H9 (cell line): ENCODE data around the gene FHOD3. TPM values are rescaled to one million over a fixed set of nuclear protein-coding genes. Genes with fewer than 3 reads are reported as not detected.

ENCODE experiments used
- DNase-seq: peaks from one replicate; pipeline ENCODE4 v3.0.0-alpha.2; 2017
- H2AFZ ChIP-seq: one replicate; pipeline ENCODE4 v1.6.1; 2013; ENCODE audit warnings: mild to moderate bottlenecking, low read length, control low read depth, moderate library complexity
- H2AK5ac ChIP-seq: 2 replicates; pipeline ENCODE4 v1.6.1; 2013; ENCODE audit warnings: low read length, control low read depth, mixed read lengths; ENCODE audit not compliant: insufficient read length
- H2BK120ac ChIP-seq: one replicate; pipeline ENCODE4 v1.6.1; 2013; ENCODE audit warnings: low read depth, mild to moderate bottlenecking, low read length, control low read depth, inconsistent platforms; ENCODE audit not compliant: poor library complexity, severe bottlenecking
- H2BK12ac ChIP-seq: 2 replicates; pipeline ENCODE4 v1.6.1; 2013; ENCODE audit warnings: low read length, control low read depth, mixed read lengths, low read depth; ENCODE audit not compliant: insufficient read length
- H2BK15ac ChIP-seq: 2 replicates; pipeline ENCODE4 v1.6.1; 2013; ENCODE audit warnings: low read depth, low read length, control low read depth
- H2BK20ac ChIP-seq: one replicate; pipeline ENCODE4 v1.6.1; 2013; ENCODE audit warnings: low read depth, mild to moderate bottlenecking, low read length, control low read depth, inconsistent platforms; ENCODE audit not compliant: poor library complexity, severe bottlenecking
- H2BK5ac ChIP-seq: 2 replicates; pipeline ENCODE4 v1.6.1; 2013; ENCODE audit warnings: low read length, control low read depth, mixed read lengths; ENCODE audit not compliant: insufficient read length
- H3K14ac ChIP-seq: 2 replicates; pipeline ENCODE4 v1.6.1; 2013; ENCODE audit warnings: low read length, control low read depth; ENCODE audit not compliant: insufficient read depth
- H3K18ac ChIP-seq: 2 replicates; pipeline ENCODE4 v1.6.1; 2013; ENCODE audit warnings: low read depth, mild to moderate bottlenecking, mixed read lengths, low read length, control low read depth; ENCODE audit not compliant: insufficient read length
- H3K23ac ChIP-seq: 2 replicates; pipeline ENCODE4 v1.6.1; 2013; ENCODE audit warnings: low read length, control low read depth, mixed read lengths, low read depth; ENCODE audit not compliant: insufficient read length
- H3K23me2 ChIP-seq: 2 replicates; pipeline ENCODE4 v1.6.1; 2013; ENCODE audit warnings: low read depth, mild to moderate bottlenecking, mixed read lengths, low read length, control low read depth; ENCODE audit not compliant: insufficient read length, poor library complexity, severe bottlenecking
- H3K27ac ChIP-seq: 2 replicates; pipeline ENCODE4 v1.5.1; 2013; ENCODE audit warnings: low read length, control low read depth, mixed read lengths, low read depth; ENCODE audit not compliant: insufficient read length
- H3K27me3 ChIP-seq: 2 replicates; pipeline ENCODE4 v1.6.1; 2013; ENCODE audit warnings: low read length, control low read depth, inconsistent platforms; ENCODE audit not compliant: insufficient read depth
- H3K4ac ChIP-seq: 2 replicates; pipeline ENCODE4 v1.6.1; 2013; ENCODE audit warnings: low read depth, mild to moderate bottlenecking, control low read depth, inconsistent platforms, low read length, moderate library complexity
- H3K4me1 ChIP-seq: 2 replicates; pipeline ENCODE4 v1.6.1; 2013; ENCODE audit warnings: low read length, control low read depth, inconsistent platforms; ENCODE audit not compliant: insufficient read depth
- H3K4me2 ChIP-seq: 2 replicates; pipeline ENCODE4 v1.6.1; 2013; ENCODE audit warnings: low read length, control low read depth, mixed read lengths; ENCODE audit not compliant: insufficient read length, insufficient read depth
- H3K56ac ChIP-seq: 2 replicates; pipeline ENCODE4 v1.6.1; 2013; ENCODE audit warnings: low read depth, mild to moderate bottlenecking, mixed read lengths, low read length, control low read depth; ENCODE audit not compliant: insufficient read length
- H3K79me1 ChIP-seq: 2 replicates; pipeline ENCODE4 v1.6.1; 2013; ENCODE audit warnings: low read depth, mild to moderate bottlenecking, moderate library complexity, low read length, control low read depth, inconsistent platforms; ENCODE audit not compliant: insufficient read depth, poor library complexity, severe bottlenecking
- H3K79me2 ChIP-seq: 2 replicates; pipeline ENCODE4 v1.6.1; 2013; ENCODE audit warnings: low read length, control low read depth, inconsistent platforms; ENCODE audit not compliant: insufficient read depth
- H3K9ac ChIP-seq: 2 replicates; pipeline ENCODE4 v1.6.1; 2013; ENCODE audit warnings: low read length, control low read depth, mixed read lengths; ENCODE audit not compliant: insufficient read length; ENCODE audit errors: extremely low read depth
- H3K9me3 ChIP-seq: one replicate; pipeline ENCODE4 v1.6.1; 2013; ENCODE audit warnings: low read depth, low read length, inconsistent platforms; ENCODE audit not compliant: control insufficient read depth
- H3T11ph ChIP-seq: one replicate; pipeline ENCODE4 v1.6.1; 2013; ENCODE audit warnings: mild to moderate bottlenecking, low read length, control low read depth, inconsistent platforms
- H4K20me1 ChIP-seq: one replicate; pipeline ENCODE4 v1.6.1; 2013; ENCODE audit not compliant: control insufficient read depth, insufficient read length, insufficient read depth
- H4K5ac ChIP-seq: 2 replicates; pipeline ENCODE4 v1.6.1; 2013; ENCODE audit warnings: low read depth, mild to moderate bottlenecking, mixed read lengths, low read length, control low read depth; ENCODE audit not compliant: insufficient read length
- H4K8ac ChIP-seq: replicated peaks from 2 replicates; pipeline ENCODE4 v1.6.1; 2013; ENCODE audit warnings: low read length, control low read depth, mixed read lengths, low read depth; ENCODE audit not compliant: insufficient read length
- H4K91ac ChIP-seq: 2 replicates; pipeline ENCODE4 v1.6.1; 2013; ENCODE audit warnings: low read depth, mild to moderate bottlenecking, moderate library complexity, mixed read lengths, low read length, control low read depth; ENCODE audit not compliant: insufficient read length
- H3K27ac Mint-ChIP-seq, 3 experiments: 2 replicates in 2 of 3; 3 replicates in 1 of 3; pipeline ENCODE4 v1.8.0; 2020 to 2021; ENCODE audit warnings: mixed read lengths in 3 of 3, mild to moderate bottlenecking in 1 of 3, moderate library complexity in 1 of 3
- H3K27me3 Mint-ChIP-seq: 2 replicates; pipeline ENCODE4 v1.8.0; 2021; ENCODE audit warnings: low read depth, mild to moderate bottlenecking, moderate library complexity, mixed read lengths
- H3K36me3 Mint-ChIP-seq, 3 experiments: 2 replicates in 2 of 3; 3 replicates in 1 of 3; pipeline ENCODE4 v1.8.0; 2020 to 2021; ENCODE audit warnings: low read depth in 3 of 3, mixed read lengths in 3 of 3; ENCODE audit not compliant: insufficient read depth in 1 of 3
- H3K4me1 Mint-ChIP-seq, 2 experiments: 2 replicates each; pipeline ENCODE4 v1.8.0; 2020; ENCODE audit warnings: mixed read lengths in 2 of 2
- H3K4me3 Mint-ChIP-seq, 2 experiments: 2 replicates in 1 of 2; 3 replicates in 1 of 2; pipeline ENCODE4 v1.8.0; 2020 to 2021; ENCODE audit warnings: mild to moderate bottlenecking in 2 of 2, mixed read lengths in 2 of 2, moderate library complexity in 1 of 2
- H3K9me3 Mint-ChIP-seq, 2 experiments: 2 replicates in 1 of 2; 3 replicates in 1 of 2; pipeline ENCODE4 v1.8.0; 2020; ENCODE audit warnings: mild to moderate bottlenecking in 2 of 2, mixed read lengths in 2 of 2, moderate library complexity in 1 of 2
- CTCF ChIP-seq: fragments of 200-600 bp; sonication (generic); conservative IDR thresholded peaks from 3 replicates; pipeline ENCODE4 v1.8.0; 2021; ENCODE audit warnings: antibody characterized with exemption, mild to moderate bottlenecking
- WGBS: extraction: QIAGEN DNeasy Blood & Tissue Kit; methylation state at CpG from one replicate; pipeline ENCODE4 v1.1.7; 2013; ENCODE audit warnings: missing lambda C conversion rate, low lambda C conversion rate, mixed read lengths; ENCODE audit not compliant: insufficient read length; ENCODE audit errors: extremely low coverage; 5-methylcytosine and 5-hydroxymethylcytosine counted together
- total RNA-seq: library from RNA; stranded (reverse); gene quantifications from 2 replicates; pipeline ENCODE4 v1.2.1, GENCODE V29; 2021

The FHOD3 gene
- total RNA-seq, 1 experiment from 2014 or later: 8.0 TPM

DNA sequence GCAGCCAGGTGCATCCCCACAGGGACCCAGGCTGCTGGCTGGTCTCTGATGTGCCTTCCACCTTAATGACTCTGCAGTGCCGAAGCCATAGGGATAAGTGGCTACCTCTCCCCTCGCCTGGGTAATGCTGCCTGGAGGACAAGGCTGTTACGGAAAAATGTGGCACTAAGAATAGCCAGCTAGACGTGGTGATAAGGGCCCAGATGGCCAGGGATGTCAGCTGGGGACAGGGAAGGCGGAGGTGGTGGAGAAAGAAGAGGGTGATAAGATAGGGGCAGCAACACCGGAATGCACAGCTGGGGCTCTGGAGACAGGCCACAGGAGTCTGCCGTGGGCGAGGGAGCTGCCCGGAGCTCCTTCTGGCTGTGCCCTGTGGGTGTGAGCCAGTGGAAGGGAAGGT lies 170.6 kb downstream of the FHOD3 start:
- no peaks in the 10 kb centered on the region for H3K79me2 ChIP-seq
- no peak overlapping the region for H2BK120ac ChIP-seq
- no peak overlapping the region for H2BK12ac ChIP-seq
- H2AFZ ChIP-seq: no peak overlapping the region
- no peak for DNase-seq
- no peak overlapping the region for H3K4me2 ChIP-seq
- Mint-ChIP-seq H3K27ac (peak overlapping the region in 1 of 3 experiments; percentile 13; a peak in 2 of 7 replicates), H3K27me3 (no peaks in the 10 kb centered on the region; the same call in 1 of the 2 replicates), H3K4me1 (peaks cover 49 to 72% of the 10 kb centered on the region in 2 experiments), H3K9me3 (no peaks in the 10 kb centered on the region), H3K36me3 (no peaks in the 10 kb centered on the region), H3K4me3 (no peak overlapping the region)
- no peak overlapping the region for H3K4ac ChIP-seq
- no peaks in the 10 kb centered on the region for H4K20me1 ChIP-seq
- no peak overlapping the region for H4K91ac ChIP-seq
- H2BK15ac ChIP-seq: no peak overlapping the region
- WGBS: no CpG with 5 or more reads among the region's 9 CpGs
- no peak overlapping the region for H4K5ac ChIP-seq
- no peak overlapping the region for H2AK5ac ChIP-seq
- no peak overlapping the region for H3K18ac ChIP-seq
- no peak overlapping the region for H3K9ac ChIP-seq
- H4K8ac ChIP-seq: no peak overlapping the region
- no peak overlapping the region for H3T11ph ChIP-seq
- no peak overlapping the region for H2BK20ac ChIP-seq
- no peaks in the 10 kb centered on the region for H3K27me3 ChIP-seq
- peaks cover 10% of the 10 kb centered on the region; the same call in 1 of the 2 replicates for H3K4me1 ChIP-seq
- H3K56ac ChIP-seq: no peak overlapping the region
- H3K27ac ChIP-seq: no peak overlapping the region
- H3K9me3 ChIP-seq: no peaks in the 10 kb centered on the region
- no peak for TF ChIP-seq CTCF
- no peak overlapping the region for H3K14ac ChIP-seq
- no peaks in the 10 kb centered on the region for H3K79me1 ChIP-seq
- H3K23ac ChIP-seq: no peak overlapping the region
- H3K23me2 ChIP-seq: no peaks in the 10 kb centered on the region
- no peak overlapping the region for H2BK5ac ChIP-seq
